SK-N-MC (cell line): ENCODE data around the gene SDF4.

Source experiments
- DNase-seq: peaks from one replicate; pipeline ENCODE4 v3.0.0-alpha.2; 2011; ENCODE audit warnings: low read depth, low spot score
- H3K27ac ChIP-seq: fragments of 200-600 bp; sonication (generic); 2 replicates; pipeline ENCODE4 v1.5.1; 2016; ENCODE audit warnings: mixed run types
- H3K36me3 ChIP-seq: fragments of 200-600 bp; sonication (generic); 2 replicates; pipeline ENCODE4 v1.6.1; 2017; ENCODE audit warnings: antibody characterized with exemption, low read length, mixed read lengths; ENCODE audit not compliant: insufficient read depth
- H3K4me3 ChIP-seq: fragments of 200-600 bp; sonication (generic); 2 replicates; pipeline ENCODE4 v1.5.1; 2016
- H3K9ac ChIP-seq: fragments of 200-600 bp; sonication (generic); 2 replicates; pipeline ENCODE4 v1.8.0; 2017; ENCODE audit warnings: mixed run types, mixed read lengths; ENCODE audit not compliant: insufficient read length
- H3K9me3 ChIP-seq: fragments of 200-600 bp; sonication (generic); 2 replicates; pipeline ENCODE4 v1.6.1; 2017; ENCODE audit warnings: low read depth, mild to moderate bottlenecking, antibody characterized with exemption, low read length, moderate library complexity, mixed read lengths
- EZH2 ChIP-seq: fragments of 200-600 bp; sonication (generic); IDR thresholded peaks from one replicate; pipeline ENCODE4 v1.6.1; 2017; ENCODE audit warnings: antibody characterized with exemption
- FOXP2 ChIP-seq: optimal IDR thresholded peaks from 2 replicates; pipeline ENCODE3; 2011; ENCODE audit warnings: mild to moderate bottlenecking, moderate library complexity; ENCODE audit not compliant: insufficient read depth; ENCODE audit errors: extremely low read length, control extremely low read depth
- POLR2AphosphoS5 ChIP-seq: IDR thresholded peaks from 2 replicates; pipeline ENCODE4 v1.6.1; 2012; ENCODE audit warnings: mild to moderate bottlenecking, low read depth, low read length, borderline replicate concordance

The SDF4 gene

GRCh38 chr1:1210726-1211540 is 20.9 kb downstream of the SDF4 start:
- TF ChIP-seq FOXP2 (no peak), POLR2AphosphoS5 (no peak)
- Histone ChIP-seq H3K27ac (no peak overlapping the region), H3K36me3 (no peaks in the 10 kb centered on the region), H3K9ac (no peak overlapping the region), H3K4me3 (no peak overlapping the region), H3K9me3 (no peaks in the 10 kb centered on the region)
- DNase-seq: no peak

- Histone ChIP-seq H3K9ac (no peak overlapping the region), H3K9me3 (no peaks in the 10 kb centered on the region), H3K4me3 (no peak overlapping the region), H3K36me3 (no peaks in the 10 kb centered on the region), H3K27ac (no peak overlapping the region)
- TF ChIP-seq FOXP2 (no peak), EZH2 (no peak), POLR2AphosphoS5 (no peak)
- no peak for DNase-seq
Measured at GRCh38 chr1:1208713-1209433, 22.9 kb downstream of the SDF4 start.

- Histone ChIP-seq H3K9me3 (no peaks in the 10 kb centered on the region), H3K27ac (no peak overlapping the region), H3K9ac (no peak overlapping the region), H3K36me3 (no peaks in the 10 kb centered on the region), H3K4me3 (no peak overlapping the region)
- no peak for TF ChIP-seq FOXP2
- DNase-seq: no peak
Measured at GRCh38 chr1:1207571-1207892, 24.3 kb downstream of the SDF4 start.

- no peak overlapping the region for H3K27ac ChIP-seq
- H3K36me3 ChIP-seq: no peaks in the 10 kb centered on the region
- no peaks in the 10 kb centered on the region for H3K9me3 ChIP-seq
- no peak overlapping the region for H3K9ac ChIP-seq
- no peak for DNase-seq
- H3K4me3 ChIP-seq: no peak overlapping the region
- no peak for TF ChIP-seq FOXP2
- TF ChIP-seq EZH2: no peak
- TF ChIP-seq POLR2AphosphoS5: no peak
Measured at GRCh38 chr1:1206966-1207531, 24.8 kb downstream of the SDF4 start.

GRCh38 chr1:1206376-1206965 is 25.3 kb downstream of the SDF4 start, which contains the start of gene TNFRSF18:
TSS of gene TNFRSF18 (minus strand) at chr1:1206592. CDS start at chr1:1206571, 21 bp downstream.
- TF ChIP-seq FOXP2 (no peak), POLR2AphosphoS5 (no peak), EZH2 (no peak)
- no peak for DNase-seq
- Histone ChIP-seq H3K27ac (no peak within 1 kb of the TSS), H3K9me3 (no peaks in the 10 kb centered on the region), H3K4me3 (no peak within 1 kb of the TSS), H3K36me3 (no peaks in the 10 kb centered on the region), H3K9ac (no peak within 1 kb of the TSS)

GRCh38 chr1:1205769-1206375 is 25.9 kb downstream of the SDF4 start:
- no peak for TF ChIP-seq FOXP2
- Histone ChIP-seq H3K27ac (no peak overlapping the region), H3K4me3 (no peak overlapping the region), H3K9me3 (no peaks in the 10 kb centered on the region), H3K36me3 (no peaks in the 10 kb centered on the region), H3K9ac (no peak overlapping the region)
- DNase-seq: no peak

- no peak overlapping the region for H3K4me3 ChIP-seq
- no peak overlapping the region for H3K9ac ChIP-seq
- no peaks in the 10 kb centered on the region for H3K9me3 ChIP-seq
- no peak overlapping the region for H3K27ac ChIP-seq
- no peak for DNase-seq
- no peak for TF ChIP-seq FOXP2
- TF ChIP-seq POLR2AphosphoS5: no peak
- no peak for TF ChIP-seq EZH2
- H3K36me3 ChIP-seq: no peaks in the 10 kb centered on the region
Measured at GRCh38 chr1:1204998-1205768, 26.6 kb downstream of the SDF4 start.

GRCh38 chr1:1204425-1204920 is 27.3 kb downstream of the SDF4 start:
- DNase-seq: no peak
- TF ChIP-seq POLR2AphosphoS5 (no peak), EZH2 (no peak), FOXP2 (no peak)
- Histone ChIP-seq H3K27ac (no peak overlapping the region), H3K9me3 (no peaks in the 10 kb centered on the region), H3K9ac (no peak overlapping the region), H3K36me3 (no peaks in the 10 kb centered on the region), H3K4me3 (no peak overlapping the region)
